Neural progenitor cell (in vitro differentiated cells): ENCODE results near the gene C10orf71. TPM values are rescaled to one million over a fixed set of nuclear protein-coding genes. Genes with fewer than 3 reads are reported as not detected.

Source experiments
- DNase-seq: peaks from one replicate; pipeline ENCODE4 v3.0.0-alpha.2; 2016; ENCODE audit warnings: low spot score
- H2AFZ ChIP-seq: fragments of 200-600 bp; sonication (generic); replicated peaks from 2 replicates; pipeline ENCODE4 v1.6.1; 2016; ENCODE audit warnings: antibody characterized with exemption
- H3F3A ChIP-seq: fragments of 200-600 bp; sonication (generic); 2 replicates; pipeline ENCODE4 v1.6.1; 2016; ENCODE audit warnings: antibody characterized with exemption, low read depth
- H3K27ac ChIP-seq: fragments of 200-600 bp; sonication (generic); 2 replicates; pipeline ENCODE4 v1.5.1; 2016; ENCODE audit warnings: mild to moderate bottlenecking
- H3K27me3 ChIP-seq: fragments of 200-600 bp; sonication (generic); 2 replicates; pipeline ENCODE4 v1.6.1; 2016; ENCODE audit warnings: mild to moderate bottlenecking, moderate library complexity
- H3K36me3 ChIP-seq: fragments of 200-600 bp; sonication (generic); 2 replicates; pipeline ENCODE4 v1.5.1; 2016
- H3K4me1 ChIP-seq: fragments of 200-600 bp; sonication (generic); 2 replicates; pipeline ENCODE4 v1.6.1; 2016; ENCODE audit warnings: mixed run types
- H3K4me2 ChIP-seq: fragments of 200-600 bp; sonication (generic); 2 replicates; pipeline ENCODE4 v1.6.1; 2016
- H3K4me3 ChIP-seq: fragments of 200-600 bp; sonication (generic); 2 replicates; pipeline ENCODE4 v1.5.1; 2016
- H3K79me2 ChIP-seq: fragments of 200-600 bp; sonication (generic); 2 replicates; pipeline ENCODE4 v1.6.1; 2016; ENCODE audit warnings: low read depth
- H3K9ac ChIP-seq: fragments of 200-600 bp; sonication (generic); 2 replicates; pipeline ENCODE4 v1.6.1; 2016
- H3K9me3 ChIP-seq: fragments of 200-600 bp; sonication (generic); 2 replicates; pipeline ENCODE4 v1.5.1; 2016; ENCODE audit warnings: low read depth
- H4K20me1 ChIP-seq: fragments of 200-600 bp; sonication (generic); 2 replicates; pipeline ENCODE4 v1.6.1; 2016; ENCODE audit warnings: low read depth
- H3K27ac Mint-ChIP-seq: 3 replicates; pipeline ENCODE4 v1.8.0; 2021; ENCODE audit warnings: mixed read lengths
- H3K27me3 Mint-ChIP-seq: 2 replicates; pipeline ENCODE4 v1.8.0; 2022; ENCODE audit warnings: low read depth, mild to moderate bottlenecking, inconsistent platforms, moderate library complexity, mixed read lengths; ENCODE audit not compliant: insufficient read depth
- H3K36me3 Mint-ChIP-seq: 3 replicates; pipeline ENCODE4 v1.8.0; 2021; ENCODE audit warnings: mixed read lengths
- H3K4me1 Mint-ChIP-seq: 3 replicates; pipeline ENCODE4 v1.8.0; 2021; ENCODE audit warnings: mixed read lengths
- H3K4me3 Mint-ChIP-seq: 3 replicates; pipeline ENCODE4 v1.8.0; 2021; ENCODE audit warnings: mild to moderate bottlenecking, moderate library complexity, mixed read lengths
- H3K9me3 Mint-ChIP-seq: 3 replicates; pipeline ENCODE4 v1.8.0; 2020; ENCODE audit warnings: mixed read lengths
- CTCF ChIP-seq: fragments of 200-600 bp; sonication (generic); IDR thresholded peaks from 2 replicates; pipeline ENCODE4 v1.5.1; 2017; ENCODE audit warnings: antibody characterized with exemption, mild to moderate bottlenecking
- EZH2 ChIP-seq: fragments of 200-600 bp; sonication (generic); IDR thresholded peaks from 2 replicates; pipeline ENCODE4 v1.6.1; 2017; ENCODE audit warnings: antibody characterized with exemption, mild to moderate bottlenecking, moderate library complexity
- EZH2phosphoT487 ChIP-seq: fragments of 200-600 bp; sonication (generic); IDR thresholded peaks from 2 replicates; pipeline ENCODE4 v1.6.1; 2017; ENCODE audit warnings: antibody characterized with exemption
- total RNA-seq: library from RNA; depleted of rRNA; stranded (reverse); fragments of >200 nt; gene quantifications from 2 replicates; pipeline ENCODE4 v1.2.3, GENCODE V29; 2015; ENCODE audit warnings: low replicate concordance

Gene C10orf71
- total RNA-seq, 1 donor from 2014 or later = not detected

- peaks cover 5% of the 10 kb centered on the region for H3K4me1 Mint-ChIP-seq
- H2AFZ ChIP-seq = no peak overlapping the region
- no peak overlapping the region for H3K4me3 ChIP-seq
- no peak overlapping the region for H3K4me3 Mint-ChIP-seq
- no peaks in the 10 kb centered on the region for H3K9me3 ChIP-seq
- TF ChIP-seq EZH2 (no peak), EZH2phosphoT487 (no peak), CTCF (no peak)
- H3K9me3 Mint-ChIP-seq = no peaks in the 10 kb centered on the region
- no peak for DNase-seq
- no peak overlapping the region for H3K4me2 ChIP-seq
- H3K27ac Mint-ChIP-seq = no peak overlapping the region
- no peaks in the 10 kb centered on the region for H3K36me3 Mint-ChIP-seq
- no peaks in the 10 kb centered on the region for H3K36me3 ChIP-seq
- H3K9ac ChIP-seq = no peak overlapping the region
- H3K79me2 ChIP-seq = no peaks in the 10 kb centered on the region
- H4K20me1 ChIP-seq = no peaks in the 10 kb centered on the region
- no peaks in the 10 kb centered on the region for H3K4me1 ChIP-seq
- H3K27me3 Mint-ChIP-seq = peaks cover 6% of the 10 kb centered on the region
- no peaks in the 10 kb centered on the region for H3F3A ChIP-seq
- no peak overlapping the region for H3K27ac ChIP-seq
- H3K27me3 ChIP-seq = no peaks in the 10 kb centered on the region
Observed at GRCh38 chr10:49362596-49363260, 63.8 kb downstream of the C10orf71 start.

- Mint-ChIP-seq H3K27me3 (peaks cover 6% of the 10 kb centered on the region), H3K27ac (no peak overlapping the region), H3K36me3 (no peaks in the 10 kb centered on the region), H3K4me1 (peaks cover 5% of the 10 kb centered on the region), H3K9me3 (no peaks in the 10 kb centered on the region), H3K4me3 (no peak overlapping the region)
- H3K9me3 ChIP-seq = no peaks in the 10 kb centered on the region
- no peak overlapping the region for H3K27ac ChIP-seq
- no peak for TF ChIP-seq EZH2
- TF ChIP-seq CTCF = no peak
- no peak for TF ChIP-seq EZH2phosphoT487
- no peak overlapping the region for H3K9ac ChIP-seq
- no peak overlapping the region for H3K4me2 ChIP-seq
- H3K4me3 ChIP-seq = no peak overlapping the region
- no peaks in the 10 kb centered on the region for H3K4me1 ChIP-seq
- no peak overlapping the region for H2AFZ ChIP-seq
- H4K20me1 ChIP-seq = no peaks in the 10 kb centered on the region
- H3F3A ChIP-seq = no peaks in the 10 kb centered on the region
- no peaks in the 10 kb centered on the region for H3K79me2 ChIP-seq
- DNase-seq = no peak
- H3K27me3 ChIP-seq = no peaks in the 10 kb centered on the region
- H3K36me3 ChIP-seq = no peaks in the 10 kb centered on the region
Observed at GRCh38 chr10:49363309-49364031, 64.5 kb downstream of the C10orf71 start.

GRCh38 chr10:49364051-49364450, 65.1 kb downstream of the C10orf71 start:
- H3K27ac Mint-ChIP-seq = no peak overlapping the region
- Histone ChIP-seq H4K20me1 (no peaks in the 10 kb centered on the region), H3K9me3 (no peaks in the 10 kb centered on the region), H3F3A (no peaks in the 10 kb centered on the region), H3K79me2 (no peaks in the 10 kb centered on the region), H3K27ac (no peak overlapping the region), H3K4me2 (no peak overlapping the region), H2AFZ (no peak overlapping the region), H3K27me3 (no peaks in the 10 kb centered on the region), H3K9ac (no peak overlapping the region), H3K36me3 (no peaks in the 10 kb centered on the region), H3K4me3 (no peak overlapping the region), H3K4me1 (no peaks in the 10 kb centered on the region)
- TF ChIP-seq CTCF (no peak), EZH2 (no peak), EZH2phosphoT487 (no peak)
- H3K4me3 Mint-ChIP-seq = no peak overlapping the region
- H3K9me3 Mint-ChIP-seq = no peaks in the 10 kb centered on the region
- peaks cover 5% of the 10 kb centered on the region for H3K4me1 Mint-ChIP-seq
- no peaks in the 10 kb centered on the region for H3K36me3 Mint-ChIP-seq
- DNase-seq = no peak
- H3K27me3 Mint-ChIP-seq = peaks cover 6% of the 10 kb centered on the region
